ENCODE data around the gene LMO4.

The LMO4 gene

DNA sequence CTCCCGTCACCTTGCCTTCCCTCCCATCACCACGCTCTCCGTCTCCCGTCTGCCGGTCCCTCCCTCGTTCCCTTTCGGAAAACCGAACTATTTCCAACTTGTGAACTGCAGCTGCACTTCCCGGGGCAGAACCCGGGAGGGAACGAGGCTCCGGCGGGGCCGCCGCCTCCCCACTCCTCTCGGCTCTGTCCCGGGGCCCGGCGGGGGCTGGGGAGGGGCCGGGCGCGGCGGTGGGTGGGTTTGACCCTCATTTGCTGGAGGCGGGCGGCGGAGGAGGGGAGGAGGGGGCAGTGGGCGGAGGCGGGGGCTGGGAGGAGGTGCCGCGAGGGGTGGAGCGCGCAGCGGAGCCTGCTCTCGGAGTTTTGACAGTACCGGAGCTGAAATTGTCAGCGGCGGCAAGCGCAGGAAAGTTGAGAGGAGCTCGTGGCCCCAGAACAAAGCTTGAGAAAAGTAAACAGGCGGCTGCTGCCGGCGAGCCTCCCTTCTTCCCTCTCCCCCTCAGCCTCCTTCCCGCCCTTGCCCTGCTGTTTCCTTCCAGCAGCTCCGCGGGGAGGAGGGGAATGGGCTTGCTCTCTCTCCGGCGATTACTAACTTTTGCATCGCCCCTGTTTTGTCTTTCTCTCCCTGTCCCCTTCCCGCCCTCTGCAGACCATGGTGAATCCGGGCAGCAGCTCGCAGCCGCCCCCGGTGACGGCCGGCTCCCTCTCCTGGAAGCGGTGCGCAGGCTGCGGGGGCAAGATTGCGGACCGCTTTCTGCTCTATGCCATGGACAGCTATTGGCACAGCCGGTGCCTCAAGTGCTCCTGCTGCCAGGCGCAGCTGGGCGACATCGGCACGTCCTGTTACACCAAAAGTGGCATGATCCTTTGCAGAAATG, 2.9 kb downstream of the LMO4 start:
- TF ChIP-seq CEBPB (IDR thresholded peaks at IDR 0.05) (no peak; the same call in 1 of the 2 replicates), CREB1 (IDR thresholded peaks at IDR 0.05; ENCODE audit: low read depth) (no peak), FOXM1 (IDR thresholded peaks at IDR 0.05; ENCODE audit: borderline replicate concordance, low read depth) (0 out of 2 replicates have a peak, but pooled peaks have one; percentile 14), ZBTB7A (IDR thresholded peaks at IDR 0.05; ENCODE audit: low read depth) (peak; percentile 65), EGR1 (IDR thresholded peaks at IDR 0.05) (0 out of 2 replicates have a peak, but pooled peaks have one; percentile 17), EP300 (IDR thresholded peaks at IDR 0.05; ENCODE audit: borderline replicate concordance) (peak; percentile 29; the same call in 1 of the 2 replicates), NFIC (IDR thresholded peaks at IDR 0.05) (no peak), TCF12 (IDR thresholded peaks at IDR 0.05; ENCODE audit: low read depth) (peak; percentile 44; the same call in 1 of the 2 replicates)
- TF ChIP-seq, protein P1, sequence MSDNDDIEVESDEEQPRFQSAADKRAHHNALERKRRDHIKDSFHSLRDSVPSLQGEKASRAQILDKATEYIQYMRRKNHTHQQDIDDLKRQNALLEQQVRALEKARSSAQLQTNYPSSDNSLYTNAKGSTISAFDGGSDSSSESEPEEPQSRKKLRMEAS (IDR thresholded peaks at IDR 0.05): no peak

DNA sequence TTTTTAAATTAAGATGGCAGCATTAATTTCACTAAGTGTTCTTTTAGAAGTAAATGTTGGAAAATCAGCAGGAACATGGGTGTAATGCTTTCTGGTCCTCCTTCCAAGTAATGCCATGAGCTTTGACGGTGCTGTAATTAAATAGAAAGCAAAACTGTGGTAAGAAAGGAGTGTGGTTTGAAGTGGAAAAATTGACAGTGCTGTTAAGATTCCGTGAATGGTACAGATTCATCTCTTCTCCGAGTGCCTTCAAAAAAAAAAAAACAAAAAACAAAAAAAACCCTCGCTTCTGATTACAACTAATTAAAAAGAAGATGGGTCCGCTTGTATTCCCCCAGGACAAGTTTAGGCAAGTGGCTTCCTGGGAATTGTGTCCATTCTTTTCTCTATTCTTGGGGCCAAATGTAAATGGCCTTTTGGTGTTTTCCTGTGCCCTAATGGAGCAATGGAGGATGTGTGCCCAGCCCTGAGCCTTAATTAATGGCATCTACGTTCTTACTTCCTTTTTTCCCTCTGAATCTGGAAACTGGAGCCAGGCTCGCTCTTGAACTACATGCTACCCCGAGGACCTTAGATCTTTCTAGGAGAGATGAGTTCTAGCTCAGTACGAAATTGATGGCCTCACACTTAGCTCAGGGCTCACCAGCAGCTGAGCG, 5.1 kb downstream of the LMO4 start:
- TF ChIP-seq, protein P2, sequence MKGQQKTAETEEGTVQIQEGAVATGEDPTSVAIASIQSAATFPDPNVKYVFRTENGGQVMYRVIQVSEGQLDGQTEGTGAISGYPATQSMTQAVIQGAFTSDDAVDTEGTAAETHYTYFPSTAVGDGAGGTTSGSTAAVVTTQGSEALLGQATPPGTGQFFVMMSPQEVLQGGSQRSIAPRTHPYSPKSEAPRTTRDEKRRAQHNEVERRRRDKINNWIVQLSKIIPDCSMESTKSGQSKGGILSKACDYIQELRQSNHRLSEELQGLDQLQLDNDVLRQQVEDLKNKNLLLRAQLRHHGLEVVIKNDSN (IDR thresholded peaks at IDR 0.05): no peak
- TF ChIP-seq EP300 (IDR thresholded peaks at IDR 0.05; ENCODE audit: borderline replicate concordance) (no peak), NFIC (IDR thresholded peaks at IDR 0.05) (no peak), TCF12 (IDR thresholded peaks at IDR 0.05; ENCODE audit: low read depth) (no peak), FOXM1 (IDR thresholded peaks at IDR 0.05; ENCODE audit: borderline replicate concordance, low read depth) (no peak), TEAD4 (IDR thresholded peaks at IDR 0.05) (no peak), CEBPB (IDR thresholded peaks at IDR 0.05) (no peak), TAF1 (IDR thresholded peaks at IDR 0.05; ENCODE audit: low read depth) (no peak)
- TF ChIP-seq, protein P3, sequence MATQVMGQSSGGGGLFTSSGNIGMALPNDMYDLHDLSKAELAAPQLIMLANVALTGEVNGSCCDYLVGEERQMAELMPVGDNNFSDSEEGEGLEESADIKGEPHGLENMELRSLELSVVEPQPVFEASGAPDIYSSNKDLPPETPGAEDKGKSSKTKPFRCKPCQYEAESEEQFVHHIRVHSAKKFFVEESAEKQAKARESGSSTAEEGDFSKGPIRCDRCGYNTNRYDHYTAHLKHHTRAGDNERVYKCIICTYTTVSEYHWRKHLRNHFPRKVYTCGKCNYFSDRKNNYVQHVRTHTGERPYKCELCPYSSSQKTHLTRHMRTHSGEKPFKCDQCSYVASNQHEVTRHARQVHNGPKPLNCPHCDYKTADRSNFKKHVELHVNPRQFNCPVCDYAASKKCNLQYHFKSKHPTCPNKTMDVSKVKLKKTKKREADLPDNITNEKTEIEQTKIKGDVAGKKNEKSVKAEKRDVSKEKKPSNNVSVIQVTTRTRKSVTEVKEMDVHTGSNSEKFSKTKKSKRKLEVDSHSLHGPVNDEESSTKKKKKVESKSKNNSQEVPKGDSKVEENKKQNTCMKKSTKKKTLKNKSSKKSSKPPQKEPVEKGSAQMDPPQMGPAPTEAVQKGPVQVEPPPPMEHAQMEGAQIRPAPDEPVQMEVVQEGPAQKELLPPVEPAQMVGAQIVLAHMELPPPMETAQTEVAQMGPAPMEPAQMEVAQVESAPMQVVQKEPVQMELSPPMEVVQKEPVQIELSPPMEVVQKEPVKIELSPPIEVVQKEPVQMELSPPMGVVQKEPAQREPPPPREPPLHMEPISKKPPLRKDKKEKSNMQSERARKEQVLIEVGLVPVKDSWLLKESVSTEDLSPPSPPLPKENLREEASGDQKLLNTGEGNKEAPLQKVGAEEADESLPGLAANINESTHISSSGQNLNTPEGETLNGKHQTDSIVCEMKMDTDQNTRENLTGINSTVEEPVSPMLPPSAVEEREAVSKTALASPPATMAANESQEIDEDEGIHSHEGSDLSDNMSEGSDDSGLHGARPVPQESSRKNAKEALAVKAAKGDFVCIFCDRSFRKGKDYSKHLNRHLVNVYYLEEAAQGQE (IDR thresholded peaks at IDR 0.05; ENCODE audit: low read depth): no peak
- TF ChIP-seq, protein P1 (IDR thresholded peaks at IDR 0.05): no peak

DNA sequence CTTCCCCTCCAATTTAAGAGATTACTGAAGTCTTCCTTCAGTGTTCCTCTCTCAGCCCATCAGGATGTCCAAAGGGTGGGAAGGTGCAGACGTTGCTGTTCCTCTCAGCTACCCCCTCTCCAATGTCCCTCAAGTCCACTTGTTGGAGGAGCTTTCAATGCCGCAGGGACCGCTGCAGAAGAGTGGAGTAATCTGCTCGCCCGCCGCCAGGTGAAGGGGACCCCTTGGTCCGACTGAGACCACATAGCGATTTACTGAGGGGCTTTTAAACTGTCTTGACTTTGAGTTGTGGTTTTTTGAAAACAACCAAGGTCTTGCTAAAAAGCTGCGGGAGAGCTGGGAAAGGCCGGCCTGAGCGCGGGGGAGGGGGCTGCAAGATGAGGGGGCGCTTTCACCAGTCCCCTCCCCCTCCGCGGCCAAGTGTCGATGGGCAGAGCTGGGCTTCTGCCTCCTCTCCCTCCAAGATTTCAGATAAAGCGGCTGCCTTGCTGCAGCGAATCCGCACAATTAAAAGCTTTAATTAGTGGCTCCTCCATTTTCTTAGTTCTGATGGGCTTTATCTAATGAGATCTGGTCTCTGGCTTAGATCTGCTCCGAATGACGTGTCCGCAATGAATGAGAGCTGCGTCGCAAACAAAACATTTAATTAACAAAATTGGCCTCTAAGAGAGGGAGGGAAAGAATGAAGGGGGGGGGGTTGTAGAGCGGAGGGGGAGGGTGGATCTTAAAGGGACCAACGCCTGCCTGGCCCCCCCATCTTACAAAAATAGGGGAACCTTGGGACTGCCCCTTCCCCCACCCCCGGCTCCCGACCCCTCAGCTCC, 5.9 kb downstream of the LMO4 start:
- no peak for TF ChIP-seq CREB1 (IDR thresholded peaks at IDR 0.05; ENCODE audit: low read depth)
- TF ChIP-seq, protein P2 (IDR thresholded peaks at IDR 0.05): no peak
- TF ChIP-seq TEAD4 (IDR thresholded peaks at IDR 0.05): no peak
- TF ChIP-seq TAF1 (IDR thresholded peaks at IDR 0.05; ENCODE audit: low read depth): no peak
- TF ChIP-seq CEBPB (IDR thresholded peaks at IDR 0.05): no peak
- TF ChIP-seq EP300 (IDR thresholded peaks at IDR 0.05; ENCODE audit: borderline replicate concordance): no peak
- no peak for TF ChIP-seq FOXM1 (IDR thresholded peaks at IDR 0.05; ENCODE audit: borderline replicate concordance, low read depth)
- TF ChIP-seq ZBTB7A (IDR thresholded peaks at IDR 0.05; ENCODE audit: low read depth): no peak; the same call in 1 of the 2 replicates
- no peak for TF ChIP-seq RAD21 (IDR thresholded peaks at IDR 0.05; ENCODE audit: low read depth)
- no peak for TF ChIP-seq EGR1 (IDR thresholded peaks at IDR 0.05)
- no peak for TF ChIP-seq TCF12 (IDR thresholded peaks at IDR 0.05; ENCODE audit: low read depth)

DNA sequence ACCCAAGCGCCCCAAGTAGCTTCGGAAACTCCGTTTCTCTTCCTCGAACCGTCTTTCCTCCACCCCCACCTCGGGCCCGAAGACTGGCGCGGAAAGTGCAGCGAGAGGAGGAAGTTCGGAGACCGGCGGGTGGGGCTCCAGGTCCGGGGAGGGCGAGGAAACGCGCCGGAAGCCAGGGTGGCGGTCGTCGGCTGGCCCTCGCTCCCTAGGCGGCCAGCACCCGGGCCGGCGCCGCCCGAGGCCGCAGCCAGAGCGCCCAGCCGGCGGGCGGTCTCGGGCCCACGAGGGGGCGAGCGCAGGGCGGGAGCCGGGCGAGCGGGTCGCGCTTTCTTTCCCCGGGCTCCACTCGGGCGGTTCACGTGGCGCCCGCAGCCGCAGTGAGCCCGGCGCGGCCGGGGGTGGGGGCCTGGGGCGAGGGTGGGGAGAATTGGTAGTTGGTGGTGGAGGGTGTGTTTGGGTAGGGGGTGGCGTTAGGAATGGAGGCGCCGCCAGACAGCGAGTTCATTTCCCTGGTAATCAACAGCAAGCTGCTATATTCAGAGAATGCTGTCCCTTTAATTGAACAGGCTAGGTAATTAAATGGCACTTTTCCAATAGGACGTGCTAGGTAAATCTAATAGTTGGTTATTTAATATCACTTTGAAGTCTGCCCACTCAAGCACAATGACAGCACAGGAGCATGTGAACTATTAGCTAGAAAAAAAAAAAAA, 6.7 kb downstream of the LMO4 start:
- TF ChIP-seq, protein P1 (IDR thresholded peaks at IDR 0.05): peak; percentile 43; the same call in 1 of the 2 replicates
- TF ChIP-seq, protein P2 (IDR thresholded peaks at IDR 0.05): no peak
- TF ChIP-seq NFIC (IDR thresholded peaks at IDR 0.05): peak; percentile 43
- peak; percentile 48; the same call in 1 of the 2 replicates for TF ChIP-seq TAF1 (IDR thresholded peaks at IDR 0.05; ENCODE audit: low read depth)

DNA sequence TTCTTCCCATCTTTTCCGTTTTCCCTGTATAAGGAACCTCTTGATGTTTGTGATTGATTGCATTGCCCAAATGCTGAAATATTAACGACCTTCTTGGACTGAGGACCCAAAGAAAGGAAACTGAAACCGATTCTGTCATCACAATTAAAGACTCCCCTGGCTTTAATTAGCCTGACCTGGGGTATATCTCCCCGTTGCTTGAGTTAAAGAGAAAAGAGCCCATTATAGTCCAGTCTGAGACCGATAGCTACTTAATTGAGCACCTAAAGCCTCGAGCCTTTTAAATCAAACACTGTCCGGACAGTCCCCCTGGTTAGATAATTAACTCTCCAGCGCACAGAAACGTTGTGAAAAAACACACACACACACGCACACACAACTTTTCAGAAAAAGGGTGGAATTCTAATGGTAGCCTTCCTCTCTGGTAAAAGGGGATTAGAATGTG, 8.0 kb downstream of the LMO4 start:
- TF ChIP-seq TEAD4 (IDR thresholded peaks at IDR 0.05) (no peak), RAD21 (IDR thresholded peaks at IDR 0.05; ENCODE audit: low read depth) (no peak), NFIC (IDR thresholded peaks at IDR 0.05) (no peak), CREB1 (IDR thresholded peaks at IDR 0.05; ENCODE audit: low read depth) (no peak), TCF12 (IDR thresholded peaks at IDR 0.05; ENCODE audit: low read depth) (no peak), CEBPB (IDR thresholded peaks at IDR 0.05) (no peak), FOXM1 (IDR thresholded peaks at IDR 0.05; ENCODE audit: borderline replicate concordance, low read depth) (no peak), ZBTB7A (IDR thresholded peaks at IDR 0.05; ENCODE audit: low read depth) (no peak), EP300 (IDR thresholded peaks at IDR 0.05; ENCODE audit: borderline replicate concordance) (no peak), YY1 (IDR thresholded peaks at IDR 0.05; ENCODE audit: low read depth) (no peak), EGR1 (IDR thresholded peaks at IDR 0.05) (no peak), TAF1 (IDR thresholded peaks at IDR 0.05; ENCODE audit: low read depth) (no peak)
- TF ChIP-seq, protein P2 (IDR thresholded peaks at IDR 0.05): no peak
- TF ChIP-seq, protein P1 (IDR thresholded peaks at IDR 0.05): no peak
- TF ChIP-seq, protein P3 (IDR thresholded peaks at IDR 0.05; ENCODE audit: low read depth): no peak
